ENCODE results near the gene TMPRSS11E. TPM values are rescaled to one million over a fixed set of nuclear protein-coding genes. Genes with fewer than 3 reads are reported as not detected.

The TMPRSS11E gene, protein sequence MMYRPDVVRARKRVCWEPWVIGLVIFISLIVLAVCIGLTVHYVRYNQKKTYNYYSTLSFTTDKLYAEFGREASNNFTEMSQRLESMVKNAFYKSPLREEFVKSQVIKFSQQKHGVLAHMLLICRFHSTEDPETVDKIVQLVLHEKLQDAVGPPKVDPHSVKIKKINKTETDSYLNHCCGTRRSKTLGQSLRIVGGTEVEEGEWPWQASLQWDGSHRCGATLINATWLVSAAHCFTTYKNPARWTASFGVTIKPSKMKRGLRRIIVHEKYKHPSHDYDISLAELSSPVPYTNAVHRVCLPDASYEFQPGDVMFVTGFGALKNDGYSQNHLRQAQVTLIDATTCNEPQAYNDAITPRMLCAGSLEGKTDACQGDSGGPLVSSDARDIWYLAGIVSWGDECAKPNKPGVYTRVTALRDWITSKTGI
- 0.18 TPM for total RNA-seq

DNA sequence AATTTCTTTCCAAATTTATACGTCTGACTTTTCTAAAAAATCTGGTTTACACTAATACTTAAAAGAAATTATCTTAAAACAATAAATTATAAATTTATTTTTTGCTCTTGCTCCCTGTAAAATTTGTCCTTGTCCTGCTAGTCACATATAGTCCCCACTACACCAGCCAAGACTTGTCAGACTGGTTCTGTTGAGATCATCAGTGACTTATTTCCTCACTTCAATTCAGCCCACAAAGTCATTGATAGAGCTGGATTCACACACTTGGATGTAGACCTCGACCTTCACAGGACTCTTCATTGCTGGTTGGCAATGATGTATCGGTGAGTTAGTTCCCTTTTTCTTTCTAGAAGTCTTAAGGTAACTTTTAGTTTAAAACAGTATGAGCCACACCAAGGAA lies at the start of gene TMPRSS11E:
TMPRSS11E (plus strand) TSS at position 263 of the 400 bp plus-strand sequence; CDS start at position 313, 50 bp downstream.

Other genes starting within 250 kb of the TMPRSS11E start
- gene TMPRSS11B, start 201.8 kb upstream of the TMPRSS11E start, total RNA-seq: not detected
- 113 TPM for gene YTHDC1, start 97.4 kb upstream of the TMPRSS11E start, total RNA-seq
- not detected for gene UGT2B17, start 128.9 kb downstream of the TMPRSS11E start, total RNA-seq
- not detected for gene UGT2B15, start 223.2 kb downstream of the TMPRSS11E start, total RNA-seq